Testis (tissue), 3 donors: Measurements from ENCODE around the gene PKN3. TPM values are rescaled to one million over a fixed set of nuclear protein-coding genes. Genes with fewer than 3 reads are reported as not detected.

Experiments
- DNase-seq: peaks from one replicate; pipeline ENCODE4 v3.0.0-alpha.2; 2019
- H3K27ac ChIP-seq, 2 donors: fragments of 200-600 bp; sonication (generic); one replicate each; pipeline ENCODE4 v1.5.1; 2019
- H3K27me3 ChIP-seq: fragments of 200-600 bp; sonication (generic); one replicate; pipeline ENCODE4 v1.5.1; 2019
- H3K36me3 ChIP-seq: fragments of 200-600 bp; sonication (generic); one replicate; pipeline ENCODE4 v1.5.1; 2017; ENCODE audit warnings: low read depth; ENCODE audit errors: missing control alignments
- H3K4me1 ChIP-seq: fragments of 200-600 bp; sonication (generic); one replicate; pipeline ENCODE4 v1.5.1; 2019
- H3K4me3 ChIP-seq, 2 donors: fragments of 200-600 bp; sonication (generic); one replicate each; pipeline ENCODE4 v1.5.1; 2017 to 2019
- H3K9me3 ChIP-seq: fragments of 200-600 bp; sonication (generic); one replicate; pipeline ENCODE4 v1.5.1; 2017
- POLR2A ChIP-seq: fragments of 450-650 bp; IDR thresholded peaks from one replicate; pipeline ENCODE4 v1.6.1; 2017; ENCODE audit warnings: antibody characterized with exemption, mild to moderate bottlenecking, moderate library complexity
- WGBS, 2 donors: methylation state at CpG; one replicate each; pipeline ENCODE4 v1.1.5; 2018; 5-methylcytosine and 5-hydroxymethylcytosine counted together
- intact Hi-C: fragments of 100-400 bp; cut with DNase I; formaldehyde crosslinking; loops from one replicate; pipeline ENCODE4 v1.15.1; 2023; ENCODE audit warnings: low total_unique reads
- polyA plus RNA-seq: library from polyadenylated mRNA; stranded (reverse); fragments of 350-450 nt; fragmentation: Illumina TruSeq; extraction: RNeasy Lipid Tissue Mini Kit (QIAGEN cat#74804); gene quantifications from one replicate; pipeline ENCODE4 v1.2.3, GENCODE V29; 2014; ENCODE audit warnings: low read depth, low replicate concordance; ENCODE audit not compliant: insufficient read depth
- total RNA-seq, 2 donors: library from RNA; depleted of rRNA; stranded (reverse); fragments of >200 nt; gene quantifications; one replicate each; pipeline ENCODE4 v1.2.3, GENCODE V29; 2016
- TF ChIP-seq, protein P1 (sequence below), 3 experiments: fragments of 450-650 bp in 2 of 3; fragments of 200-600 bp in 1 of 3; sonication (generic) in 1 of 3; IDR thresholded peaks; one replicate each; pipeline ENCODE4 v1.5.1; 2016 to 2019; ENCODE audit warnings: antibody characterized with exemption in 3 of 3, mild to moderate bottlenecking in 2 of 3, moderate library complexity in 1 of 3

Gene PKN3
- total and polyA plus RNA-seq, 3 donors from 2014 or later = 3.6 to 7.2 (median 4.2) TPM

DNA sequence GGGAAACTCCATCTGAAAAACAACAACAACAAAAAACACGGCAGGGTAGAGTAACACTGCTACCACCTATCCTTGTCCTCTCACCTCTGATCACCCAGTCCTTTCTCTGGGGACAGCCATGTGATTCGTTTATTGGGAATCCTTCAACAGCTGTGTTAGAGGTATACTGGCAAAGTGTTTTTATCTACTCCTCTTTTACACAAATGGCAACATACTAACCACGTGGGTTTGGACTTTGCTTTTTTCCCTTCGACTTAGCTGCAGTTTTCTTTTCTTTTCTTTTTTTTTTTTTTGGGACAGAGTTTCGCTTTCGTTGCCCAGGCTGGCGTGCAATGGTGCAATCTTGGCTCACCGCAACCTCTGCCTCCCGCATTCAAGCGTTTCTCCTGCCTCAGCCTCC, 24.5 kb upstream of the PKN3 start:
- Histone ChIP-seq H3K4me3 (no peak overlapping the region), H3K27me3 (no peaks in the 10 kb centered on the region), H3K36me3 (no peaks in the 10 kb centered on the region), H3K9me3 (no peaks in the 10 kb centered on the region), H3K4me1 (no peaks in the 10 kb centered on the region), H3K27ac (no peak overlapping the region)
- no peak for TF ChIP-seq POLR2A
- TF ChIP-seq, protein P1, sequence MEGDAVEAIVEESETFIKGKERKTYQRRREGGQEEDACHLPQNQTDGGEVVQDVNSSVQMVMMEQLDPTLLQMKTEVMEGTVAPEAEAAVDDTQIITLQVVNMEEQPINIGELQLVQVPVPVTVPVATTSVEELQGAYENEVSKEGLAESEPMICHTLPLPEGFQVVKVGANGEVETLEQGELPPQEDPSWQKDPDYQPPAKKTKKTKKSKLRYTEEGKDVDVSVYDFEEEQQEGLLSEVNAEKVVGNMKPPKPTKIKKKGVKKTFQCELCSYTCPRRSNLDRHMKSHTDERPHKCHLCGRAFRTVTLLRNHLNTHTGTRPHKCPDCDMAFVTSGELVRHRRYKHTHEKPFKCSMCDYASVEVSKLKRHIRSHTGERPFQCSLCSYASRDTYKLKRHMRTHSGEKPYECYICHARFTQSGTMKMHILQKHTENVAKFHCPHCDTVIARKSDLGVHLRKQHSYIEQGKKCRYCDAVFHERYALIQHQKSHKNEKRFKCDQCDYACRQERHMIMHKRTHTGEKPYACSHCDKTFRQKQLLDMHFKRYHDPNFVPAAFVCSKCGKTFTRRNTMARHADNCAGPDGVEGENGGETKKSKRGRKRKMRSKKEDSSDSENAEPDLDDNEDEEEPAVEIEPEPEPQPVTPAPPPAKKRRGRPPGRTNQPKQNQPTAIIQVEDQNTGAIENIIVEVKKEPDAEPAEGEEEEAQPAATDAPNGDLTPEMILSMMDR (IDR thresholded peaks at IDR 0.05) = no peak
- 71 to 76% methylated on average over 10 of the region's 10 CpGs for WGBS, 2 donors
- intact Hi-C loops = no loop called here
- DNase-seq = no peak

DNA sequence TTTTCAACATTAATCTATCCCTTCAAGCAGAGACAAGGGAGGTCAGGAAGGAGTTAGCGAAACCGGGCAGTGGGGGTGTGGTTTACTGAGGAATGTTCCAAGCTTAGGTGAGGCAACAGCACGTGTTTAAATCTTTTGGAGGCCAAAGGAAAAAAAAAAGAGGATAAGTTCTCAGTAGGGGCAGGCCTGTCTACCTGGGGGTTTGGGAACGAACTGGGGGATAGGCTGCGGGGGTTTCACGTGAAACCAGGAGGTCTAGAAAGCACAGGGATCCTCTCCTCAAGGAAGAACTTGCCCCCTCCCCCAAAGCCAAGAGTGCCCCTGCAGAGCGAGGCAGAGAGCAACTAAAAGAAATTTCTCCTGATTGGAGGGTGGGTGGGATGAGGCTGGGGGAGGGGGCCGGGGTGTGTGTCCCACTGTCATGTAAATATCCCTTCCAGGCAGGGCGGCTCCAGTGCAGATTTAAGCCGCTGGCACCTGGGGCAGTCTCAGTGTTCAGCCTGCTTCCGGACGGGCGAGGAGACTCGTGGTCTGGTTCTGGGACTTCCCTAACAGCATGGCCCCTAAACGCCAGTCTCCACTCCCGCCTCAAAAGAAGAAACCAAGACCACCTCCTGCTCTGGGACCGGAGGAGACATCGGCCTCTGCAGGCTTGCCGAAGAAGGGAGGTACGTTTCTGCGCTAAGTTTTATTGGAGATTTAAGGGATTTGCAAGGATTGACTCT, 18.8 kb upstream of the PKN3 start:
- no peaks in the 10 kb centered on the region for H3K9me3 ChIP-seq
- H3K4me3 ChIP-seq = peak overlapping the region; percentile 50 to 58
- peaks cover 12% of the 10 kb centered on the region for H3K4me1 ChIP-seq
- WGBS, 2 donors = 20 to 30% methylated on average over 9 to 21 of the region's 21 CpGs
- no peaks in the 10 kb centered on the region for H3K27me3 ChIP-seq
- TF ChIP-seq, protein P1 (IDR thresholded peaks at IDR 0.05) = no peak
- no peak for TF ChIP-seq POLR2A
- peak overlapping the region; percentile 69 to 72 for H3K27ac ChIP-seq
- DNase-seq = peak; percentile 41
- intact Hi-C loops = no loop called here
- no peaks in the 10 kb centered on the region for H3K36me3 ChIP-seq

DNA sequence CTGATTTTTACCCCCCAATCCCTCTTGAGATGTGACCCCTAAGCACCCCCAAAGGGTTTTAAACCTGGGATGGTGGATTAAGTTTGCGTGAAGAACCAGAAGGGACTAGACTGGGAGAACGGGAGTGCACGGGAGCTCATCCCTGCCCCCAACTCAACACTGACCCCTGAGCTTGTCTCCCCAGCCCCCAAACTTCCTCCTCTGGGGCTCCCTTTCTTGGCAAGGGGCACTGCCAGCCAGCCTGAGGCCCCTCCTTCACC, 18.3 kb upstream of the PKN3 start:
- Histone ChIP-seq H3K27me3 (no peaks in the 10 kb centered on the region), H3K4me1 (peaks cover 12% of the 10 kb centered on the region), H3K9me3 (no peaks in the 10 kb centered on the region), H3K27ac (peak overlapping the region; percentile 69 to 72), H3K36me3 (no peaks in the 10 kb centered on the region), H3K4me3 (peak overlapping the region; percentile 50 to 58)
- TF ChIP-seq POLR2A = no peak
- TF ChIP-seq, protein P1 (IDR thresholded peaks at IDR 0.05) = no peak
- no peak for DNase-seq
- 4 to 16% methylated on average over 3 of the region's 3 CpGs for WGBS, 2 donors
- intact Hi-C loops = no loop called here

DNA sequence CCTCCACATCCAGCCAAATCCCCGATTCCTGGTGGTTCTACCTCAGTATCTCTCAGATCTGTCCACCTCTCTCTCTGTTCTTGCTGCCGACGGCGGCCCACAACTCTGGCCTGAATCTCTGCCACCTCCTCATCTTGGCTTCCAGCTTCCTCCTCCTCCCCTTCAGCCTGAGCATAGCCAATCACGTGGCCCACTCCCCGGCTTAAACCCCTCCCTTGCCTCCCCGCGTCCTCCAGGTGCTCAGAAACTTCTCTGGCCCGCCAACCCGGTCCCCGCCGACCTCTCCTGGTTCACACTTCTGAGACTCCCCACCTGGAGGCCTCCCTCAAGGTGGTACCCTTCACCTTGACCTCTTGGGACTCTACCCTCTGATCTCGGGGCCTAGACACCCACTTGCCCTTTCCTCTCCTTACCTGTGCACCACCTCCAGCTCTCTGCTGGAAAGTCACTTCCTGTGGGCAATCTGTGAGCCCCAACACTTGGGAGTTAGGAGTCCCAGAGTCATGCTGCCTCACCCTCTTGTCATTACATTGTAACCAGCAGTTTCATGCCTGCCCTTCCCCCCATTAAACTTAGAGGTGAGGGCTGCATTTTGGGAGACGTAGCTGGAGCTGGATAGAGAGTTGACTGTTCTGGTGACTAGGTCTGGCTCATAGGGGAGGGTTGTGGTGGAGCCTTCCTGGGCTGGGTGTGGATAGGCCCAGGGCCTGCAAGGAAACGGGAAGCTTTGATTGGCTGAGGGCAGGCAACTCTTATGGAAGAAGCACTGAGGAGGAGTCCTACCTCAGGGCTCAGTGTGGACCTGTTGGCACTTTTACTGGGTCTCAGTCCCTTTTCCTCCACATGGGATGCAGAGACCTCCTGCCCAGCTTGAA, 17.7 kb upstream of the PKN3 start:
- intact Hi-C loops = no loop called here
- Histone ChIP-seq H3K36me3 (no peaks in the 10 kb centered on the region), H3K4me3 (peak overlapping the region; percentile 50 to 58), H3K27me3 (no peaks in the 10 kb centered on the region), H3K4me1 (peaks cover 12% of the 10 kb centered on the region), H3K27ac (peak overlapping the region; percentile 69 to 72), H3K9me3 (no peaks in the 10 kb centered on the region)
- TF ChIP-seq, protein P1 (IDR thresholded peaks at IDR 0.05) = no peak
- no peak for TF ChIP-seq POLR2A
- DNase-seq = peak; percentile 71
- 28 to 30% methylated on average over 14 to 15 of the region's 15 CpGs for WGBS, 2 donors
